ENCODE data around the gene GABRA4. TPM values are rescaled to one million over a fixed set of nuclear protein-coding genes. Genes with fewer than 3 reads are reported as not detected.

GABRA4 gene
- total RNA-seq, 4 donors from 2014 or later: 0.35 TPM; not detected in 3

GRCh38 chr4:46999566-46999965, 6.2 kb upstream of the GABRA4 start:
- Histone ChIP-seq H3K27ac (no peak overlapping the region), H3K27me3 (no peaks in the 10 kb centered on the region)
- TF ChIP-seq, protein P1, sequence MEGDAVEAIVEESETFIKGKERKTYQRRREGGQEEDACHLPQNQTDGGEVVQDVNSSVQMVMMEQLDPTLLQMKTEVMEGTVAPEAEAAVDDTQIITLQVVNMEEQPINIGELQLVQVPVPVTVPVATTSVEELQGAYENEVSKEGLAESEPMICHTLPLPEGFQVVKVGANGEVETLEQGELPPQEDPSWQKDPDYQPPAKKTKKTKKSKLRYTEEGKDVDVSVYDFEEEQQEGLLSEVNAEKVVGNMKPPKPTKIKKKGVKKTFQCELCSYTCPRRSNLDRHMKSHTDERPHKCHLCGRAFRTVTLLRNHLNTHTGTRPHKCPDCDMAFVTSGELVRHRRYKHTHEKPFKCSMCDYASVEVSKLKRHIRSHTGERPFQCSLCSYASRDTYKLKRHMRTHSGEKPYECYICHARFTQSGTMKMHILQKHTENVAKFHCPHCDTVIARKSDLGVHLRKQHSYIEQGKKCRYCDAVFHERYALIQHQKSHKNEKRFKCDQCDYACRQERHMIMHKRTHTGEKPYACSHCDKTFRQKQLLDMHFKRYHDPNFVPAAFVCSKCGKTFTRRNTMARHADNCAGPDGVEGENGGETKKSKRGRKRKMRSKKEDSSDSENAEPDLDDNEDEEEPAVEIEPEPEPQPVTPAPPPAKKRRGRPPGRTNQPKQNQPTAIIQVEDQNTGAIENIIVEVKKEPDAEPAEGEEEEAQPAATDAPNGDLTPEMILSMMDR (IDR thresholded peaks at IDR 0.05): no peak
- no peak for TF ChIP-seq POLR2A (IDR thresholded peaks at IDR 0.05)

DNA sequence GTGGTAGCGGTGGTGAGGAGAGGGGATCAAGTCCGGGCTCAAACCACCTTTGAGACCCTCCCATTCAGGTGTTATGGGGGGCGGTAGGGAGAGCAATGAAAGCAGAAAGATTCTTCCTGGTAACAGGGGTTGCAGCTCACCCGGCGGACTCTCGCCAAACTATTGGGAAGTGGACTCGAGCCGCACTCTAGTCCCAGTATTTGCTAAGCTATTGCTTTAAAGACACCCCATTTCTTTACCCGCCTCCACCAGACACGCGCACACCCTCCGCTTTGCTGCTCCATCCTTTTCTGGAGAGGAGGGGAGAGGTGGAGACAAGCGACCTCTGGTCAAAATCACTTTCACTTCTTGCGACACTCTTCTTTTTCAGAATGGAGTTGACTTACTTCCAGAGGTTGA, 625 bp upstream of the GABRA4 start:
- TF ChIP-seq, protein P1 (IDR thresholded peaks at IDR 0.05): no peak
- no peak for TF ChIP-seq POLR2A (IDR thresholded peaks at IDR 0.05)
- no peak for DNase-seq
- intact Hi-C loops (cut with DNase I; ENCODE audit: low total_unique reads): no loop called here
- H3K27ac ChIP-seq: no peak overlapping the region
- no peak overlapping the region for H3K4me3 ChIP-seq
- H3K36me3 ChIP-seq: no peaks in the 10 kb centered on the region
- H3K9me3 ChIP-seq: no peaks in the 10 kb centered on the region
- H3K27me3 ChIP-seq: no peaks in the 10 kb centered on the region
- H3K4me1 ChIP-seq: no peaks in the 10 kb centered on the region

More at GRCh38 chr4:46999566-46999965, 6.2 kb upstream of the GABRA4 start:
- no peaks in the 10 kb centered on the region for H3K4me1 ChIP-seq
- intact Hi-C loops (cut with DNase I; ENCODE audit: low total_unique reads): no loop called here
- no peaks in the 10 kb centered on the region for H3K9me3 ChIP-seq
- no peaks in the 10 kb centered on the region for H3K36me3 ChIP-seq
- no peak for DNase-seq
- no peak overlapping the region for H3K4me3 ChIP-seq

GRCh38 chr4:46992338-46992737, 1.0 kb downstream of the GABRA4 start:
- intact Hi-C loops (cut with DNase I; ENCODE audit: low total_unique reads): no loop called here
- Histone ChIP-seq H3K36me3 (no peaks in the 10 kb centered on the region), H3K9me3 (no peaks in the 10 kb centered on the region), H3K4me1 (no peaks in the 10 kb centered on the region), H3K4me3 (no peak overlapping the region), H3K27me3 (no peaks in the 10 kb centered on the region), H3K27ac (no peak overlapping the region)
- TF ChIP-seq POLR2A (IDR thresholded peaks at IDR 0.05): no peak
- TF ChIP-seq, protein P1 (IDR thresholded peaks at IDR 0.05): no peak
- DNase-seq: no peak

DNA sequence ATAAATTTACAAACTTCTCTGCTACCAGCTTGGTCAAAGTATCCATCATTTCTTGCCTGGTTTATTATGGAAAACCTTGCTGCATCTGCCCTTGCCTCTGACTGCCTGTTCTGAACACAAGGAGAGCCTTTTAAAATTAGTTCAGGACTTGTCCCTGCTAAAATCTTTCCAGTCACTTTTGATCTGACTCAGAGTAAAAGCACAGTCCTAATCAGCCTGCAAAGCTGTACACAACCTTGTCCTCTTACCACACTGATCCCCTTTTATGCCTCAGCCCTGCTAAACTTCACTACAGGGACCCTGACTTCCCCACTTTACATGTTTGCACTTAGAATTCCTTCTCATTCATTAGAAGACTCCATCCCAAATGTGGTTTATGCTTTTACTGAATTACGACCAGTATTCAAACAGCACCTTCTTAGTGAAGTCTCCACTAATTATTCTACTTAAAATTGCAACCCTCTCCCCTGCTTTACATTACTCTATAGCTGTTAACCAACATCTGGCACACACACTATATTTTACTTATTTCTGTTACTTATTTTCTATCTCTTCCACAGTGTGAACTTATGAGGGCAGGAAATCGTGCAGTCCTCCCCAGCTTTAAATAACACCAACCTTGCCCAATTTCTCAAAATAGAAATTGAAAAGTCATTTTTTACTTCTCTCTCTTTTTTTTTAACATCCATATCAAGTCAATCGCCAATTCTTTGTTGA, 6.3 kb downstream of the GABRA4 start:
- Histone ChIP-seq H3K4me1 (no peaks in the 10 kb centered on the region), H3K9me3 (no peaks in the 10 kb centered on the region), H3K36me3 (no peaks in the 10 kb centered on the region), H3K27ac (no peak overlapping the region), H3K4me3 (no peak overlapping the region), H3K27me3 (no peaks in the 10 kb centered on the region)
- intact Hi-C loops (cut with DNase I; ENCODE audit: low total_unique reads): no loop called here
- TF ChIP-seq POLR2A (IDR thresholded peaks at IDR 0.05): no peak
- TF ChIP-seq, protein P1 (IDR thresholded peaks at IDR 0.05): no peak
- DNase-seq: no peak

DNA sequence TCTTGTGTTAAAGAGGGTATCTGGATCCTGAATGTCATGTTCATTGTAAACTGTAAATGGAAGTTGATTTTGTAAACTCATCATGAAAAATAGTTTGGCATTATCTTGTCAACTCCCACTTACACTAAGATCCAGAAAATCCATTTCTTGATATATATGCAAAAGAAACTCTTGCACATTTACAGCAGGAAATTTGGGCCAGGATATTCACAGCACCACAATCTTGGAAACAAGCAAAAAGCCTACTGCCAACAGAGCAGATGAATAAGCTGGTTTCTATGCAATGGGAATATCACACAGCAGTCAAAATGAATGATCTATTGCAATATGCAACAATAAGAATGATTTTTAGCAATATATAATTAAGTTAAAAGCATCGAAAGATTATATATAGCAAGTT, 8.6 kb downstream of the GABRA4 start:
- Histone ChIP-seq H3K9me3 (no peaks in the 10 kb centered on the region), H3K4me1 (no peaks in the 10 kb centered on the region), H3K4me3 (no peak overlapping the region), H3K36me3 (no peaks in the 10 kb centered on the region), H3K27me3 (no peaks in the 10 kb centered on the region), H3K27ac (no peak overlapping the region)
- intact Hi-C loops (cut with DNase I; ENCODE audit: low total_unique reads): no loop called here
- DNase-seq: no peak
- no peak for TF ChIP-seq POLR2A (IDR thresholded peaks at IDR 0.05)
- TF ChIP-seq, protein P1 (IDR thresholded peaks at IDR 0.05): no peak

Measured in uterus (tissue), 4 donors.